ENCODE data around the gene OSCP1.

The OSCP1 gene

GRCh38 chr1:36440044-36440443 is 10.2 kb downstream of the OSCP1 start:
- Histone ChIP-seq H3K4me3 (ENCODE audit: low read depth in 1 of 2, low read length in 1 of 2) (no peak overlapping the region), H3K36me3 (no peaks in the 10 kb centered on the region), H3K27me3 (no peaks in the 10 kb centered on the region), H3K4me1 (ENCODE audit: control insufficient read depth in 1 of 2, insufficient read depth in 1 of 2, low read depth in 1 of 2, low read length in 1 of 2) (peaks cover 0 to 3% of the 10 kb centered on the region in 2 experiments), H3K9me3 (no peaks in the 10 kb centered on the region), H3K27ac (no peak overlapping the region)
- no peak for TF ChIP-seq CTCF (IDR thresholded peaks at IDR 0.05)

GRCh38 chr1:36438715-36439114 is 11.5 kb downstream of the OSCP1 start:
- H3K4me3 ChIP-seq (ENCODE audit: low read depth in 1 of 2, low read length in 1 of 2) = no peak overlapping the region
- H3K27me3 ChIP-seq = no peaks in the 10 kb centered on the region
- H3K36me3 ChIP-seq = no peaks in the 10 kb centered on the region
- peaks cover 0 to 3% of the 10 kb centered on the region in 2 experiments for H3K4me1 ChIP-seq (ENCODE audit: control insufficient read depth in 1 of 2, insufficient read depth in 1 of 2, low read depth in 1 of 2, low read length in 1 of 2)
- H3K27ac ChIP-seq = no peak overlapping the region
- H3K9me3 ChIP-seq = no peaks in the 10 kb centered on the region
- no peak for TF ChIP-seq CTCF (IDR thresholded peaks at IDR 0.05)

DNA sequence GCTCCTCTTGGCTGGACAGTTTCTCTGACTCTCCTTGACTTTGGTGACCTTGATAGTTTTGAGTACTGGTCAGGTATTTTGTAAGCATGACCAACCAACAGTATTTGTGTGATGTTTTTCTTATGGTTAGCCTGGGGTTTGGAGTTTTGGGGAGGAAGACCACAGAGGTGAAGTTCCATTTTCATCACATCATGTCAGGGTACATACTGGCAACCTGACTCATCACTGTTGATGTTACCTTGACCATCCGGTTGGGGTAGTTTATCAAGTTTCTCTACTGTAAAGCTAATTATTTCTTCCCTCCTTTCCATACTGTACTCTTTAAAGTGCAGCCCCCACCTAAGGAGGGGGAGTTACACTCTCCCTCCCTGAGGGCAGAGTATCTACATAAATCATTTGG is 13.4 kb downstream of the OSCP1 start:
- TF ChIP-seq CTCF (IDR thresholded peaks at IDR 0.05) = no peak
- H3K4me1 ChIP-seq (ENCODE audit: control insufficient read depth in 1 of 2, insufficient read depth in 1 of 2, low read depth in 1 of 2, low read length in 1 of 2) = peaks cover 17 to 18% of the 10 kb centered on the region in 2 experiments
- H3K36me3 ChIP-seq = no peaks in the 10 kb centered on the region
- no peaks in the 10 kb centered on the region for H3K9me3 ChIP-seq
- H3K27me3 ChIP-seq = no peaks in the 10 kb centered on the region
- no peak overlapping the region for H3K27ac ChIP-seq
- H3K4me3 ChIP-seq (ENCODE audit: low read depth in 1 of 2, low read length in 1 of 2) = no peak overlapping the region

GRCh38 chr1:36433102-36433501 is 17.1 kb downstream of the OSCP1 start:
- no peaks in the 10 kb centered on the region for H3K27me3 ChIP-seq
- H3K4me1 ChIP-seq (ENCODE audit: control insufficient read depth in 1 of 2, insufficient read depth in 1 of 2, low read depth in 1 of 2, low read length in 1 of 2) = peaks cover 17 to 18% of the 10 kb centered on the region in 2 experiments
- H3K9me3 ChIP-seq = no peaks in the 10 kb centered on the region
- no peaks in the 10 kb centered on the region for H3K36me3 ChIP-seq
- no peak for TF ChIP-seq CTCF (IDR thresholded peaks at IDR 0.05)
- peak overlapping the region; percentile 39 for H3K27ac ChIP-seq
- H3K4me3 ChIP-seq (ENCODE audit: low read depth in 1 of 2, low read length in 1 of 2) = no peak overlapping the region

- no peaks in the 10 kb centered on the region for H3K9me3 ChIP-seq
- no peaks in the 10 kb centered on the region for H3K27me3 ChIP-seq
- no peaks in the 10 kb centered on the region for H3K36me3 ChIP-seq
- H3K4me3 ChIP-seq (ENCODE audit: low read depth in 1 of 2, low read length in 1 of 2) = no peak overlapping the region
- no peak for TF ChIP-seq CTCF (IDR thresholded peaks at IDR 0.05)
- peaks cover 17 to 18% of the 10 kb centered on the region in 2 experiments for H3K4me1 ChIP-seq (ENCODE audit: control insufficient read depth in 1 of 2, insufficient read depth in 1 of 2, low read depth in 1 of 2, low read length in 1 of 2)
- peak overlapping the region; percentile 39 for H3K27ac ChIP-seq
Observed at GRCh38 chr1:36432616-36433015, 17.6 kb downstream of the OSCP1 start.

DNA sequence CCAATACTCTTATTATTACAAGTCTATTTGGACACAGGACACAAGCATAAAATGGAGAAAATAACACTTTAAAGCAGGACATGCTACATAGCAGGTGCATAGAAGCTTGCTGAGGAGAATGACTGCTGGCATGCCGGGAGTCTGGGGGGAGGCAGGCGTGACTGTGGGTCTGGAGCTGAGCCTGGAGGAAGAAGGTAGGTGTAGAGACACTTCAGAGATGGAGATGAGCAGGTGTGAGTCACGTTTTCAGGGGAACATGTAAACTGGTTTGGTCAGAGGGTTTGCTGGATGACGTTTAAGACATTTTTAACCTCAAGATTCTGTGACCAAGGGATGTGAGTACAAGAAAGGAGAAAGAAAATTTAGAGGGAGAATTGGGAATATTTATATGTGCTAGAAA is 24.5 kb downstream of the OSCP1 start:
- H3K9me3 ChIP-seq = no peaks in the 10 kb centered on the region
- no peak for TF ChIP-seq CTCF (IDR thresholded peaks at IDR 0.05)
- H3K27ac ChIP-seq = no peak overlapping the region
- H3K36me3 ChIP-seq = no peaks in the 10 kb centered on the region
- H3K4me1 ChIP-seq (ENCODE audit: control insufficient read depth in 1 of 2, insufficient read depth in 1 of 2, low read depth in 1 of 2, low read length in 1 of 2) = peaks cover 12 to 16% of the 10 kb centered on the region in 2 experiments
- H3K4me3 ChIP-seq (ENCODE audit: low read depth in 1 of 2, low read length in 1 of 2) = no peak overlapping the region
- H3K27me3 ChIP-seq = no peaks in the 10 kb centered on the region

Measured in neutrophil (primary cell).